ENCODE results near the gene CCR7. TPM values are rescaled to one million over a fixed set of nuclear protein-coding genes. Genes with fewer than 3 reads are reported as not detected.
"Not testable (repeated sequence)": the region's sequence is repeated elsewhere in the genome, so short reads cannot be mapped to it uniquely, and the experiment has no call there.

The CCR7 gene
- total RNA-seq, 3 donors from 2014 or later, result 0.16 to 1.0 (median 0.33) TPM

DNA sequence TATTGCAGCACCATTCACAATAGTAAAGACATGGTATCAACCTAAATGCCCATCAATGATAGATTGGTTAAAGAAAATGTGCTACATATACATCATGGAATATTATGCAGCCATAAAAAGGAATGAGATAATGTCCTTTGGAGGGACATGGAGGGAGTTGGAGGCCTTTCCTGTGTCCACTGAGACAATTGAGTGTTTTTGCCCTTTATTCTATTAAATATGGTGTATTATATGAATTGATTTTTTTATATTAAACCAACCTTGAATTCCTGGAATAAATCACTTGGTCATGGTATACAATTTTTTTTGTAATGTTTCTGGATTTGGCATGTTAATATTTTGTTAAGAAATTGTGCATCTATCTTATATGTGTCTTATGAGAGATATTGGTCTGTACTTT is 9.0 kb upstream of the CCR7 start:
- Histone ChIP-seq H3K36me3 (no peaks in the 10 kb centered on the region), H3K27ac (no peak overlapping the region), H3K27me3 (no peaks in the 10 kb centered on the region), H3K9me3 (peaks cover 7 to 11% of the 10 kb centered on the region in 2 donors), H3K4me1 (no peaks in the 10 kb centered on the region), H3K4me3 (no peak overlapping the region)
- no peak for TF ChIP-seq POLR2AphosphoS5 (IDR thresholded peaks at IDR 0.05)
- no peak for DNase-seq (ENCODE audit: low spot score in 2 of 2)
- intact Hi-C loops (cut with DNase I; ENCODE audit: low total_unique reads), result no loop called here

DNA sequence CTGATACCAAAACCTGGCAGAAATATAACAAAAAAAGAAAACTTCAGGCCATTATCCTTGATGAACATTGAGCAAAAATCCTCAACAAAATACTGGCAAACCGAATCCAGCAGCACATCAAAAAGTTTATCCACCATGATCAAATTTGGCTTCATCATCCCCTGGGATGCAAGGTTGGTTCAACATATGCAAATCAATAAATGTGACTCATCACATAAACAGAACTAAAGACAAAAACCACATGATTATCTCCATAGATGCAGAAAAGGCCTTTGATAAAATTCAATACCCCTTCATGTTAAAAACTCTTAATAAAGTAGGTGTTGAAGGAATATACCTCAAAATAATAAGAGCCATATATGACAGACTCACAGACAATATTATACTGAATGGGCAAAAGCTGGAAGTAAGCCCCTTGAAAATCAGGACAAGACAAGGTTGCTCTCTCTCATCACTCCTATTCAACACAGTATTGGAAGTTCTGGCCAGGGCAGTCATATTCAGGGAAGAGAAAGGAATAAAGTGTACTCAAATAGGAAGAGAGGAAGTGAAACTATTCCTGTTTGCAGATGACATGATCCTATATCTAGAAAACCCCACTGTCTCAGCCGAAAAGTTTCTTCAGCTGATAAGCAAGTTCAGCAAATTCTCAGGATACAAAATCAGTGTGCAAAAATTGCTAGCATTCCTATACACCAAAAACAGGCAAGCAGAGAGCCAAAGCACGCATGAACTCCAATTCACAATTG is 7.1 kb upstream of the CCR7 start:
- H3K36me3 ChIP-seq; DNase-seq (ENCODE audit: low spot score in 2 of 2); H3K27me3 ChIP-seq; H3K4me1 ChIP-seq; H3K4me3 ChIP-seq; intact Hi-C loops (cut with DNase I; ENCODE audit: low total_unique reads); H3K27ac ChIP-seq: not testable (repeated sequence)
- H3K9me3 ChIP-seq, result peaks cover 7 to 11% of the 10 kb centered on the region in 2 donors

GRCh38 chr17:40568074-40568836 is 3.0 kb upstream of the CCR7 start:
- Histone ChIP-seq H3K27me3 (no peaks in the 10 kb centered on the region), H3K9me3 (no peaks in the 10 kb centered on the region), H3K4me1 (no peaks in the 10 kb centered on the region), H3K4me3 (no peak overlapping the region), H3K36me3 (no peaks in the 10 kb centered on the region), H3K27ac (no peak overlapping the region)
- intact Hi-C loops (cut with DNase I; ENCODE audit: low total_unique reads), result loop anchor here (10.0 kb wide), 1 partner anchor 1737 kb away; no protein-coding TSS in a partner anchor
- no peak for TF ChIP-seq POLR2AphosphoS5 (IDR thresholded peaks at IDR 0.05)
- no peak for TF ChIP-seq CTCF (IDR thresholded peaks at IDR 0.05)
- no peak for TF ChIP-seq POLR2A (IDR thresholded peaks at IDR 0.05)
- no peak for DNase-seq (ENCODE audit: low spot score in 2 of 2)

- no peak for DNase-seq (ENCODE audit: low spot score in 2 of 2)
- Histone ChIP-seq H3K36me3 (no peaks in the 10 kb centered on the region), H3K27me3 (no peaks in the 10 kb centered on the region), H3K4me1 (no peaks in the 10 kb centered on the region), H3K4me3 (no peak overlapping the region), H3K9me3 (no peaks in the 10 kb centered on the region), H3K27ac (no peak overlapping the region)
- TF ChIP-seq POLR2A (IDR thresholded peaks at IDR 0.05) (no peak), CTCF (IDR thresholded peaks at IDR 0.05) (no peak), POLR2AphosphoS5 (IDR thresholded peaks at IDR 0.05) (no peak)
- intact Hi-C loops (cut with DNase I; ENCODE audit: low total_unique reads), result loop anchor here (10.0 kb wide), 1 partner anchor 1737 kb away; no protein-coding TSS in a partner anchor
Measured at GRCh38 chr17:40567377-40567776, 2.1 kb upstream of the CCR7 start.

GRCh38 chr17:40565769-40566409 is 617 bp upstream of the CCR7 start:
- H3K36me3 ChIP-seq, result no peaks in the 10 kb centered on the region
- no peaks in the 10 kb centered on the region for H3K27me3 ChIP-seq
- no peak for DNase-seq (ENCODE audit: low spot score in 2 of 2)
- H3K27ac ChIP-seq, result no peak overlapping the region
- intact Hi-C loops (cut with DNase I; ENCODE audit: low total_unique reads), result loop anchor here (10.0 kb wide), 1 partner anchor 1739 kb away; no protein-coding TSS in a partner anchor
- no peak overlapping the region for H3K4me3 ChIP-seq
- no peaks in the 10 kb centered on the region for H3K4me1 ChIP-seq
- H3K9me3 ChIP-seq, result no peaks in the 10 kb centered on the region
- TF ChIP-seq CTCF (IDR thresholded peaks at IDR 0.05) (no peak), POLR2AphosphoS5 (IDR thresholded peaks at IDR 0.05) (no peak), POLR2A (IDR thresholded peaks at IDR 0.05) (no peak)
